ENCODE data around the gene SLC36A4.
"Not testable (repeated sequence)": the region's sequence is repeated elsewhere in the genome, so short reads cannot be mapped to it uniquely, and the experiment has no call there.

SLC36A4 gene

GRCh38 chr11:93123351-93123898 lies 74.4 kb downstream of the SLC36A4 start:
- no peak for DNase-seq (ENCODE audit: low read depth in 2 of 2, low spot score in 1 of 2)

- DNase-seq (ENCODE audit: low read depth in 2 of 2, low spot score in 1 of 2) = no peak
Observed at GRCh38 chr11:93122535-93123235, 75.1 kb downstream of the SLC36A4 start.

GRCh38 chr11:93118276-93118675 lies 79.5 kb downstream of the SLC36A4 start:
- no peak for DNase-seq (ENCODE audit: low read depth in 2 of 2, low spot score in 1 of 2)

- no peak for DNase-seq (ENCODE audit: low read depth in 2 of 2, low spot score in 1 of 2)
Observed at GRCh38 chr11:93117565-93117964, 80.2 kb downstream of the SLC36A4 start.

GRCh38 chr11:93116641-93117441 lies 81.0 kb downstream of the SLC36A4 start:
- no peak for DNase-seq (ENCODE audit: low read depth in 2 of 2, low spot score in 1 of 2)

- no peak for DNase-seq (ENCODE audit: low read depth in 2 of 2, low spot score in 1 of 2)
Observed at GRCh38 chr11:93114304-93114703, 83.5 kb downstream of the SLC36A4 start.

GRCh38 chr11:93113824-93114223 lies 84.0 kb downstream of the SLC36A4 start:
- no peak for DNase-seq (ENCODE audit: low read depth in 2 of 2, low spot score in 1 of 2)

GRCh38 chr11:93111147-93111546 lies 86.6 kb downstream of the SLC36A4 start:
- not testable (repeated sequence) for DNase-seq (ENCODE audit: low read depth in 2 of 2, low spot score in 1 of 2)

GRCh38 chr11:93100211-93100610 lies 97.6 kb downstream of the SLC36A4 start:
- DNase-seq (ENCODE audit: low read depth in 2 of 2, low spot score in 1 of 2) = no peak

GRCh38 chr11:93099806-93100205 lies 98.0 kb downstream of the SLC36A4 start:
- DNase-seq (ENCODE audit: low read depth in 2 of 2, low spot score in 1 of 2) = no peak

All from stimulated activated CD8-positive, alpha-beta memory T cell treated with anti-CD3 and anti-CD28 coated beads, Interleukin-4, amount 100 ng/mL, for 1 hour (primary cell).